ENCODE data around the gene DMD. TPM values are rescaled to one million over a fixed set of nuclear protein-coding genes. Genes with fewer than 3 reads are reported as not detected.

DMD gene
- total RNA-seq, 3 donors from 2014 or later (not counting 1 experiment from before 2014, with no cell fraction given): not detected

- H3K27ac Mint-ChIP-seq: no peak overlapping the region
- no peaks in the 10 kb centered on the region for H3K4me1 ChIP-seq (ENCODE audit: control insufficient read depth, insufficient read depth, low read length)
- H3K9me3 ChIP-seq (ENCODE audit: control insufficient read depth, insufficient read depth, low read length): no peaks in the 10 kb centered on the region
- no peaks in the 10 kb centered on the region for H3K9me3 Mint-ChIP-seq
- no peak overlapping the region for H3K27ac ChIP-seq (ENCODE audit: low read length)
- H3K36me3 ChIP-seq (ENCODE audit: control insufficient read depth, insufficient read depth, low read length): no peaks in the 10 kb centered on the region
- ATAC-seq (no peak), DNase-seq (no peak)
- no peak for TF ChIP-seq CTCF (IDR thresholded peaks at IDR 0.05)
- H3K27me3 ChIP-seq (ENCODE audit: control insufficient read depth, insufficient read depth, low read length): no peaks in the 10 kb centered on the region
- no peaks in the 10 kb centered on the region for H3K27me3 Mint-ChIP-seq (ENCODE audit: low read depth in 2 of 2)
- no peak overlapping the region for H3K4me3 ChIP-seq (ENCODE audit: low read length)
- intact Hi-C loops (cut with micrococcal nuclease): no loop called here
- no peaks in the 10 kb centered on the region for H3K4me1 Mint-ChIP-seq
- H3K4me3 Mint-ChIP-seq: no peak overlapping the region
- no peaks in the 10 kb centered on the region for H3K36me3 Mint-ChIP-seq
- 78% methylated on average over 1 of the region's 1 CpG for WGBS (ENCODE audit: insufficient coverage)
Observed at GRCh38 chrX:31200430-31200829, 2010.9 kb downstream of the DMD start.

DNA sequence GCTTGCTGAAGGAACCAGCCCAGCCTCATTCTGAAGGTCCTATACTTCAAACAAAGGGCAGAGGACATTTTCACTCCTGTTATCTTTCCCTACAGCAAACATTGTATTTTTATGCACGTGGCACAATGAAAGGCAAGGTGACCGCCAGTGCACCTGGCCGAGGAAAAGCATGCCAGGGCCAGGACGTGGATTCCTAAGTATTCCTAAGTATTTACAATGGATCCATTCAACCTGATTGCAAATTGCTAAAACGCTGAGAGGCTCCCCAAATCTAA is 2011.6 kb downstream of the DMD start:
- ATAC-seq (no peak), DNase-seq (no peak)
- Histone ChIP-seq H3K36me3 (ENCODE audit: control insufficient read depth, insufficient read depth, low read length) (no peaks in the 10 kb centered on the region), H3K4me1 (ENCODE audit: control insufficient read depth, insufficient read depth, low read length) (no peaks in the 10 kb centered on the region), H3K4me3 (ENCODE audit: low read length) (no peak overlapping the region), H3K9me3 (ENCODE audit: control insufficient read depth, insufficient read depth, low read length) (no peaks in the 10 kb centered on the region), H3K27me3 (ENCODE audit: control insufficient read depth, insufficient read depth, low read length) (no peaks in the 10 kb centered on the region), H3K27ac (ENCODE audit: low read length) (no peak overlapping the region)
- H3K27ac Mint-ChIP-seq: no peak overlapping the region
- no peaks in the 10 kb centered on the region for H3K27me3 Mint-ChIP-seq (ENCODE audit: low read depth in 2 of 2)
- H3K9me3 Mint-ChIP-seq: no peaks in the 10 kb centered on the region
- no peaks in the 10 kb centered on the region for H3K4me1 Mint-ChIP-seq
- no peaks in the 10 kb centered on the region for H3K36me3 Mint-ChIP-seq
- WGBS (ENCODE audit: insufficient coverage): 71% methylated on average over 5 of the region's 5 CpGs
- intact Hi-C loops (cut with micrococcal nuclease): no loop called here
- H3K4me3 Mint-ChIP-seq: no peak overlapping the region
- TF ChIP-seq CTCF (IDR thresholded peaks at IDR 0.05): no peak

DNA sequence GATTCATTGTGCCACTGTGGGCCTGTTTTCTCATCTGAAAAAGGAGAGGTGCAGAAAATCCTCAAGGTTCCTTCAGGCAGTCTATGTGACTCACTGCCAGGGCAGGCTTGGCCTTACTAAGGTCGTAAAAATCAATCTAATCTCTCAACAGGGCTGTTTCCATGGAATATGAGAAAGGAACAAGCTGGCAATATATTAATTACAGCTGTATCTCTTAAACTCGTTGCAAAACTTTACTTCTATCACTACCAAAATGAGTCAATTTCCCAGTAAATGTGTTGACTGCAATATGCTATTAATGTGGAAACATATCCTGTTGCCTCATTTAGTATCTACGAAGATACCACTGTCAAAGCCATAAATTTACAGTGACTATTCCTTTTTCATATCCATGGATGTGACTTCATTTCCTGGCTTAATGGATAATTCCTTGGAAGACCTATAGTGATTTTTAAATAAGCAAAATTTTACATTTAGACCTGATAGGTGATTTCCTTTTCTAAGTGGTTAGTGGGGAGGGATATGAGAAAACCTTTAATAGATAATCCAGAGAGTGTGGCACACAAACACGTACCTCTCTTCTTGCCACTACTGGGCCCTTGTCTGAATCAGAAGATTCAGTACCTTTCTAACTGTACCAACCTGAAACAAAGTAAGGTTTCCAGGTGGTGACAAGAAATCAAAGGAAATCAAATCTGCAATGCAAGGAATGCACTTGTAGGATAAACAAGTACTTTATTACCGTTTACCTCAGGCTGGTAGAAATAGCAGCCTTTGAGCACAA is 2012.1 kb downstream of the DMD start:
- H3K4me3 Mint-ChIP-seq: no peak overlapping the region
- no peak overlapping the region for H3K27ac Mint-ChIP-seq
- no peak overlapping the region for H3K4me3 ChIP-seq (ENCODE audit: low read length)
- DNase-seq (no peak), ATAC-seq (no peak)
- no peaks in the 10 kb centered on the region for H3K27me3 ChIP-seq (ENCODE audit: control insufficient read depth, insufficient read depth, low read length)
- H3K36me3 ChIP-seq (ENCODE audit: control insufficient read depth, insufficient read depth, low read length): no peaks in the 10 kb centered on the region
- 76% methylated on average over 2 of the region's 5 CpGs for WGBS (ENCODE audit: insufficient coverage)
- H3K4me1 ChIP-seq (ENCODE audit: control insufficient read depth, insufficient read depth, low read length): no peaks in the 10 kb centered on the region
- H3K4me1 Mint-ChIP-seq: no peaks in the 10 kb centered on the region
- no peak for TF ChIP-seq CTCF (IDR thresholded peaks at IDR 0.05)
- intact Hi-C loops (cut with micrococcal nuclease): no loop called here
- no peaks in the 10 kb centered on the region for H3K9me3 ChIP-seq (ENCODE audit: control insufficient read depth, insufficient read depth, low read length)
- H3K36me3 Mint-ChIP-seq: no peaks in the 10 kb centered on the region
- no peaks in the 10 kb centered on the region for H3K27me3 Mint-ChIP-seq (ENCODE audit: low read depth in 2 of 2)
- H3K9me3 Mint-ChIP-seq: no peaks in the 10 kb centered on the region
- no peak overlapping the region for H3K27ac ChIP-seq (ENCODE audit: low read length)

Data from natural killer cell (primary cell).